ENCODE results near the gene PTPRD.

The PTPRD gene

GRCh38 chr9:8649807-8650206 is 1963.0 kb downstream of the PTPRD start:
- DNase-seq, result no peak

- no peak for DNase-seq
Measured at GRCh38 chr9:8649160-8649559, 1963.6 kb downstream of the PTPRD start.

GRCh38 chr9:8648271-8648845 is 1964.4 kb downstream of the PTPRD start:
- no peak for DNase-seq

GRCh38 chr9:8647824-8648223 is 1965.0 kb downstream of the PTPRD start:
- DNase-seq, result no peak

- DNase-seq, result no peak
Measured at GRCh38 chr9:8644571-8644970, 1968.2 kb downstream of the PTPRD start.

- no peak for DNase-seq
Measured at GRCh38 chr9:8643896-8644295, 1968.9 kb downstream of the PTPRD start.

GRCh38 chr9:8643464-8643863 is 1969.3 kb downstream of the PTPRD start:
- DNase-seq, result no peak

- no peak for DNase-seq
Measured at GRCh38 chr9:8640761-8641160, 1972.0 kb downstream of the PTPRD start.

GRCh38 chr9:8637626-8638025 is 1975.2 kb downstream of the PTPRD start:
- DNase-seq, result no peak

GRCh38 chr9:8633784-8634183 is 1979.0 kb downstream of the PTPRD start:
- no peak for DNase-seq

- DNase-seq, result no peak
Measured at GRCh38 chr9:8632493-8632892, 1980.3 kb downstream of the PTPRD start.

- DNase-seq, result no peak
Measured at GRCh38 chr9:8628791-8629190, 1984.0 kb downstream of the PTPRD start.

GRCh38 chr9:8627976-8628679 is 1984.7 kb downstream of the PTPRD start:
- DNase-seq, result no peak

GRCh38 chr9:8622871-8623270 is 1989.9 kb downstream of the PTPRD start:
- no peak for DNase-seq

GRCh38 chr9:8622222-8622802 is 1990.5 kb downstream of the PTPRD start:
- DNase-seq, result no peak

GRCh38 chr9:8621416-8621815 is 1991.4 kb downstream of the PTPRD start:
- no peak for DNase-seq

GRCh38 chr9:8616414-8616813 is 1996.4 kb downstream of the PTPRD start:
- no peak for DNase-seq

GRCh38 chr9:8614926-8615440 is 1997.8 kb downstream of the PTPRD start:
- DNase-seq, result no peak

GRCh38 chr9:8613346-8613825 is 1999.4 kb downstream of the PTPRD start:
- DNase-seq, result no peak

GRCh38 chr9:8611153-8611552 is 2001.6 kb downstream of the PTPRD start:
- DNase-seq, result no peak

GRCh38 chr9:8610256-8610655 is 2002.5 kb downstream of the PTPRD start:
- no peak for DNase-seq

GRCh38 chr9:8605096-8605495 is 2007.7 kb downstream of the PTPRD start:
- DNase-seq, result no peak

- no peak for DNase-seq
Measured at GRCh38 chr9:8604201-8604600, 2008.6 kb downstream of the PTPRD start.
